ENCODE results near the gene JPH4. TPM values are rescaled to one million over a fixed set of nuclear protein-coding genes. Genes with fewer than 3 reads are reported as not detected.

Gene JPH4
- total RNA-seq, 1 experiment from 2014 or later = 50.1 TPM

DNA sequence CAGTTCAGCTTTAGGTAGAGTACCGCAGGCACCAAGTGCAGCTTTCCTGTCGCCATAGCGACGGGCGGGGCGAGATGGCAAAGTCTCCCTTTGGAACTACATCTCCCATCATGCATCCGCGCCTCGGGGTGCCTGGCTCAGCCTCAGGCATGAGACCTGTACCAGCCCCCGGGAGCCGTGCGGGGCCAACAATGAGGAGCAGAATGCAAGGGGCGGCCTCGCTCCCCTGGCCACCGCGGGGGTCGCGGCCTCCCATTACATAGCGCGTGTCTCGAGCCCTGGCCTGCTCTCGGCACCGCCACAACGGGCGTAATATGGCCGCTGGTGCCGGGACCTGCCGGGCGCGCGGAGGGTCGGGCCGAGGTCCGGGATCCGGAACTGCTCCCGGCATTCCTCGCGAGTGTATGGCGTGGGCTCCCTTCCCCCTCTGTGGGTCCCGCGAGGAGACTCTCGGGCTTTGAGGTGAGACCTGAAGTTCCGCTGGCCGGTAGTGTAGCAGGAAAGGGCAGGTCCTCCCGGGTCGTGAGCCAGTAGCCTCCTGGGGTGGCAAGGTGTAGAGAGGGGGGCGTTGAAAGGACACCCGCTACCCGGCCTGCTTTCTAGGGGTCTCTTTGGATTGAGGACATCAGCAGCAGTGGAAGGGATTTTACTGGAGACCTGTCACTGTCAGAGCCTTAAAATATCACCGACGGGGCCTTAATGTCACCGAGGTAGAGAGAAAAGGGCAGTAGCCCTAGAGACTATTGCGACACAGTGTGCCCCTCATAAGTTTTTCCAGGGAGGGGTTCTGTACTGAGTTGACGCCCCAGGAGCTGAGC lies 22.5 kb downstream of the JPH4 start, which contains the start of gene THTPA (continued):
- TF ChIP-seq, protein P1, sequence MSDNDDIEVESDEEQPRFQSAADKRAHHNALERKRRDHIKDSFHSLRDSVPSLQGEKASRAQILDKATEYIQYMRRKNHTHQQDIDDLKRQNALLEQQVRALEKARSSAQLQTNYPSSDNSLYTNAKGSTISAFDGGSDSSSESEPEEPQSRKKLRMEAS (CRISPR knock-in tag; IDR thresholded peaks at IDR 0.05) = peak; percentile 81
- TF ChIP-seq, protein P2, sequence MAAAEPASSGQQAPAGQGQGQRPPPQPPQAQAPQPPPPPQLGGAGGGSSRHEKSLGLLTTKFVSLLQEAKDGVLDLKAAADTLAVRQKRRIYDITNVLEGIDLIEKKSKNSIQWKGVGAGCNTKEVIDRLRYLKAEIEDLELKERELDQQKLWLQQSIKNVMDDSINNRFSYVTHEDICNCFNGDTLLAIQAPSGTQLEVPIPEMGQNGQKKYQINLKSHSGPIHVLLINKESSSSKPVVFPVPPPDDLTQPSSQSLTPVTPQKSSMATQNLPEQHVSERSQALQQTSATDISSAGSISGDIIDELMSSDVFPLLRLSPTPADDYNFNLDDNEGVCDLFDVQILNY (CRISPR knock-in tag; IDR thresholded peaks at IDR 0.05) = peak; percentile 90; the same call in 1 of the 2 replicates
- TF ChIP-seq, protein P3, sequence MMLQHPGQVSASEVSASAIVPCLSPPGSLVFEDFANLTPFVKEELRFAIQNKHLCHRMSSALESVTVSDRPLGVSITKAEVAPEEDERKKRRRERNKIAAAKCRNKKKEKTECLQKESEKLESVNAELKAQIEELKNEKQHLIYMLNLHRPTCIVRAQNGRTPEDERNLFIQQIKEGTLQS (CRISPR knock-in tag; conservative IDR thresholded peaks at IDR 0.05) = no peak
- TF ChIP-seq ZNF317 (CRISPR knock-in tag; IDR thresholded peaks at IDR 0.05; ENCODE audit: borderline replicate concordance, low read depth) (0 out of 2 replicates have a peak, but pooled peaks have one; percentile 8), SP1 (CRISPR knock-in tag; conservative IDR thresholded peaks at IDR 0.05) (peak; percentile 69), MYBL2 (CRISPR knock-in tag; IDR thresholded peaks at IDR 0.05) (peak; percentile 69), NR2C2 (CRISPR knock-in tag; IDR thresholded peaks at IDR 0.05) (no peak), SOX15 (CRISPR knock-in tag; IDR thresholded peaks at IDR 0.05) (no peak), NFE2L1 (CRISPR knock-in tag; IDR thresholded peaks at IDR 0.05) (0 out of 2 replicates have a peak, but pooled peaks have one; percentile 46), ZNF138 (CRISPR knock-in tag; conservative IDR thresholded peaks at IDR 0.05) (no peak), ESRRA (CRISPR knock-in tag; IDR thresholded peaks at IDR 0.05; ENCODE audit: borderline replicate concordance) (0 out of 2 replicates have a peak, but pooled peaks have one; percentile 66), ZNF263 (CRISPR knock-in tag; IDR thresholded peaks at IDR 0.05; ENCODE audit: low read depth) (peak; percentile 28; the same call in 1 of the 2 replicates), ZBTB21 (CRISPR knock-in tag; IDR thresholded peaks at IDR 0.05; ENCODE audit: borderline replicate concordance) (no peak; the same call in 1 of the 2 replicates), OVOL2 (CRISPR knock-in tag; IDR thresholded peaks at IDR 0.05; ENCODE audit: borderline replicate concordance) (no peak), KAT7 (CRISPR knock-in tag; IDR thresholded peaks at IDR 0.05; ENCODE audit: borderline replicate concordance) (0 out of 2 replicates have a peak, but pooled peaks have one; percentile 85), ZNF219 (CRISPR knock-in tag; IDR thresholded peaks at IDR 0.05; ENCODE audit: borderline replicate concordance) (no peak)
- TF ChIP-seq, protein P4, sequence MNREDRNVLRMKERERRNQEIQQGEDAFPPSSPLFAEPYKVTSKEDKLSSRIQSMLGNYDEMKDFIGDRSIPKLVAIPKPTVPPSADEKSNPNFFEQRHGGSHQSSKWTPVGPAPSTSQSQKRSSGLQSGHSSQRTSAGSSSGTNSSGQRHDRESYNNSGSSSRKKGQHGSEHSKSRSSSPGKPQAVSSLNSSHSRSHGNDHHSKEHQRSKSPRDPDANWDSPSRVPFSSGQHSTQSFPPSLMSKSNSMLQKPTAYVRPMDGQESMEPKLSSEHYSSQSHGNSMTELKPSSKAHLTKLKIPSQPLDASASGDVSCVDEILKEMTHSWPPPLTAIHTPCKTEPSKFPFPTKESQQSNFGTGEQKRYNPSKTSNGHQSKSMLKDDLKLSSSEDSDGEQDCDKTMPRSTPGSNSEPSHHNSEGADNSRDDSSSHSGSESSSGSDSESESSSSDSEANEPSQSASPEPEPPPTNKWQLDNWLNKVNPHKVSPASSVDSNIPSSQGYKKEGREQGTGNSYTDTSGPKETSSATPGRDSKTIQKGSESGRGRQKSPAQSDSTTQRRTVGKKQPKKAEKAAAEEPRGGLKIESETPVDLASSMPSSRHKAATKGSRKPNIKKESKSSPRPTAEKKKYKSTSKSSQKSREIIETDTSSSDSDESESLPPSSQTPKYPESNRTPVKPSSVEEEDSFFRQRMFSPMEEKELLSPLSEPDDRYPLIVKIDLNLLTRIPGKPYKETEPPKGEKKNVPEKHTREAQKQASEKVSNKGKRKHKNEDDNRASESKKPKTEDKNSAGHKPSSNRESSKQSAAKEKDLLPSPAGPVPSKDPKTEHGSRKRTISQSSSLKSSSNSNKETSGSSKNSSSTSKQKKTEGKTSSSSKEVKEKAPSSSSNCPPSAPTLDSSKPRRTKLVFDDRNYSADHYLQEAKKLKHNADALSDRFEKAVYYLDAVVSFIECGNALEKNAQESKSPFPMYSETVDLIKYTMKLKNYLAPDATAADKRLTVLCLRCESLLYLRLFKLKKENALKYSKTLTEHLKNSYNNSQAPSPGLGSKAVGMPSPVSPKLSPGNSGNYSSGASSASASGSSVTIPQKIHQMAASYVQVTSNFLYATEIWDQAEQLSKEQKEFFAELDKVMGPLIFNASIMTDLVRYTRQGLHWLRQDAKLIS (CRISPR knock-in tag; IDR thresholded peaks at IDR 0.05; ENCODE audit: borderline replicate concordance) = no peak
- TF ChIP-seq, protein P5, sequence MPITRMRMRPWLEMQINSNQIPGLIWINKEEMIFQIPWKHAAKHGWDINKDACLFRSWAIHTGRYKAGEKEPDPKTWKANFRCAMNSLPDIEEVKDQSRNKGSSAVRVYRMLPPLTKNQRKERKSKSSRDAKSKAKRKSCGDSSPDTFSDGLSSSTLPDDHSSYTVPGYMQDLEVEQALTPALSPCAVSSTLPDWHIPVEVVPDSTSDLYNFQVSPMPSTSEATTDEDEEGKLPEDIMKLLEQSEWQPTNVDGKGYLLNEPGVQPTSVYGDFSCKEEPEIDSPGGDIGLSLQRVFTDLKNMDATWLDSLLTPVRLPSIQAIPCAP (CRISPR knock-in tag; IDR thresholded peaks at IDR 0.05) = no peak
- TF ChIP-seq, protein P6, sequence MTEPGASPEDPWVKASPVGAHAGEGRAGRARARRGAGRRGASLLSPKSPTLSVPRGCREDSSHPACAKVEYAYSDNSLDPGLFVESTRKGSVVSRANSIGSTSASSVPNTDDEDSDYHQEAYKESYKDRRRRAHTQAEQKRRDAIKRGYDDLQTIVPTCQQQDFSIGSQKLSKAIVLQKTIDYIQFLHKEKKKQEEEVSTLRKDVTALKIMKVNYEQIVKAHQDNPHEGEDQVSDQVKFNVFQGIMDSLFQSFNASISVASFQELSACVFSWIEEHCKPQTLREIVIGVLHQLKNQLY (CRISPR knock-in tag; IDR thresholded peaks at IDR 0.05) = 0 out of 2 replicates have a peak, but pooled peaks have one; percentile 16
- TF ChIP-seq, protein P7, sequence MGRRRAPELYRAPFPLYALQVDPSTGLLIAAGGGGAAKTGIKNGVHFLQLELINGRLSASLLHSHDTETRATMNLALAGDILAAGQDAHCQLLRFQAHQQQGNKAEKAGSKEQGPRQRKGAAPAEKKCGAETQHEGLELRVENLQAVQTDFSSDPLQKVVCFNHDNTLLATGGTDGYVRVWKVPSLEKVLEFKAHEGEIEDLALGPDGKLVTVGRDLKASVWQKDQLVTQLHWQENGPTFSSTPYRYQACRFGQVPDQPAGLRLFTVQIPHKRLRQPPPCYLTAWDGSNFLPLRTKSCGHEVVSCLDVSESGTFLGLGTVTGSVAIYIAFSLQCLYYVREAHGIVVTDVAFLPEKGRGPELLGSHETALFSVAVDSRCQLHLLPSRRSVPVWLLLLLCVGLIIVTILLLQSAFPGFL (CRISPR knock-in tag; IDR thresholded peaks at IDR 0.05; ENCODE audit: borderline replicate concordance) = peak; percentile 73; the same call in 1 of the 2 replicates
- TF ChIP-seq, protein P8, sequence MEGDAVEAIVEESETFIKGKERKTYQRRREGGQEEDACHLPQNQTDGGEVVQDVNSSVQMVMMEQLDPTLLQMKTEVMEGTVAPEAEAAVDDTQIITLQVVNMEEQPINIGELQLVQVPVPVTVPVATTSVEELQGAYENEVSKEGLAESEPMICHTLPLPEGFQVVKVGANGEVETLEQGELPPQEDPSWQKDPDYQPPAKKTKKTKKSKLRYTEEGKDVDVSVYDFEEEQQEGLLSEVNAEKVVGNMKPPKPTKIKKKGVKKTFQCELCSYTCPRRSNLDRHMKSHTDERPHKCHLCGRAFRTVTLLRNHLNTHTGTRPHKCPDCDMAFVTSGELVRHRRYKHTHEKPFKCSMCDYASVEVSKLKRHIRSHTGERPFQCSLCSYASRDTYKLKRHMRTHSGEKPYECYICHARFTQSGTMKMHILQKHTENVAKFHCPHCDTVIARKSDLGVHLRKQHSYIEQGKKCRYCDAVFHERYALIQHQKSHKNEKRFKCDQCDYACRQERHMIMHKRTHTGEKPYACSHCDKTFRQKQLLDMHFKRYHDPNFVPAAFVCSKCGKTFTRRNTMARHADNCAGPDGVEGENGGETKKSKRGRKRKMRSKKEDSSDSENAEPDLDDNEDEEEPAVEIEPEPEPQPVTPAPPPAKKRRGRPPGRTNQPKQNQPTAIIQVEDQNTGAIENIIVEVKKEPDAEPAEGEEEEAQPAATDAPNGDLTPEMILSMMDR (IDR thresholded peaks at IDR 0.05) = no peak
- TF ChIP-seq, protein P9, sequence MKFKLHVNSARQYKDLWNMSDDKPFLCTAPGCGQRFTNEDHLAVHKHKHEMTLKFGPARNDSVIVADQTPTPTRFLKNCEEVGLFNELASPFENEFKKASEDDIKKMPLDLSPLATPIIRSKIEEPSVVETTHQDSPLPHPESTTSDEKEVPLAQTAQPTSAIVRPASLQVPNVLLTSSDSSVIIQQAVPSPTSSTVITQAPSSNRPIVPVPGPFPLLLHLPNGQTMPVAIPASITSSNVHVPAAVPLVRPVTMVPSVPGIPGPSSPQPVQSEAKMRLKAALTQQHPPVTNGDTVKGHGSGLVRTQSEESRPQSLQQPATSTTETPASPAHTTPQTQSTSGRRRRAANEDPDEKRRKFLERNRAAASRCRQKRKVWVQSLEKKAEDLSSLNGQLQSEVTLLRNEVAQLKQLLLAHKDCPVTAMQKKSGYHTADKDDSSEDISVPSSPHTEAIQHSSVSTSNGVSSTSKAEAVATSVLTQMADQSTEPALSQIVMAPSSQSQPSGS (CRISPR knock-in tag; IDR thresholded peaks at IDR 0.05; ENCODE audit: borderline replicate concordance, low read depth) = no peak
- TF ChIP-seq, protein P10, sequence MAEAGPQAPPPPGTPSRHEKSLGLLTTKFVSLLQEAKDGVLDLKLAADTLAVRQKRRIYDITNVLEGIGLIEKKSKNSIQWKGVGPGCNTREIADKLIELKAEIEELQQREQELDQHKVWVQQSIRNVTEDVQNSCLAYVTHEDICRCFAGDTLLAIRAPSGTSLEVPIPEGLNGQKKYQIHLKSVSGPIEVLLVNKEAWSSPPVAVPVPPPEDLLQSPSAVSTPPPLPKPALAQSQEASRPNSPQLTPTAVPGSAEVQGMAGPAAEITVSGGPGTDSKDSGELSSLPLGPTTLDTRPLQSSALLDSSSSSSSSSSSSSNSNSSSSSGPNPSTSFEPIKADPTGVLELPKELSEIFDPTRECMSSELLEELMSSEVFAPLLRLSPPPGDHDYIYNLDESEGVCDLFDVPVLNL (CRISPR knock-in tag; IDR thresholded peaks at IDR 0.05; ENCODE audit: borderline replicate concordance, low read depth) = peak; percentile 52; the same call in 1 of the 2 replicates

Data from WTC11 (cell line).